ENCODE data around the gene SMARCA2. TPM values are rescaled to one million over a fixed set of nuclear protein-coding genes. Genes with fewer than 3 reads are reported as not detected.

Gene SMARCA2
- total and polyA plus RNA-seq, 12 donors: 38.3 to 192 (median 142) TPM

GRCh38 chr9:2024888-2025782 lies 10.0 kb downstream of the SMARCA2 start:
- Histone ChIP-seq H3K36me3 (replicated peaks in 1 of 2) (no peaks in the 10 kb centered on the region), H3K27ac (peak overlapping the region in 3 of 5 donors; percentile 14 to 58 (median 46)), H3K27me3 (no peaks in the 10 kb centered on the region), H3K9me3 (replicated peaks in 1 of 3) (no peaks in the 10 kb centered on the region), H3K4me3 (no peak overlapping the region), H3K4me1 (replicated peaks in 1 of 2) (peaks cover 35 to 87% of the 10 kb centered on the region in 2 donors)
- intact Hi-C loops (cut with DNase I): no loop called here
- 64 to 75% (median 68%) methylated on average over 5 of the region's 5 CpGs for whole genome bisulfite sequencing, 4 donors
- TF ChIP-seq CTCF (IDR thresholded peaks at IDR 0.05): no peak
- no peak for TF ChIP-seq POLR2A (IDR thresholded peaks at IDR 0.05)
- DNase-seq: no peak

- 64 to 70% (median 68%) methylated on average over 9 of the region's 9 CpGs for WGBS, 4 donors
- TF ChIP-seq POLR2A (IDR thresholded peaks at IDR 0.05) (no peak), CTCF (IDR thresholded peaks at IDR 0.05) (no peak)
- peaks cover 35 to 88% of the 10 kb centered on the region in 2 donors for H3K4me1 ChIP-seq (replicated peaks in 1 of 2)
- DNase-seq: no peak
- H3K36me3 ChIP-seq (replicated peaks in 1 of 2): no peaks in the 10 kb centered on the region
- H3K27ac ChIP-seq: peak overlapping the region in 2 of 5 donors; percentile 4 to 58
- intact Hi-C loops (cut with DNase I): no loop called here
- no peaks in the 10 kb centered on the region for H3K27me3 ChIP-seq
- H3K4me3 ChIP-seq: no peak overlapping the region
- H3K9me3 ChIP-seq (replicated peaks in 1 of 3): no peaks in the 10 kb centered on the region
These were observed 11.3 kb downstream of the SMARCA2 start for GRCh38 chr9:2026220-2026997.

- no peak overlapping the region for H3K27ac ChIP-seq
- intact Hi-C loops (cut with DNase I): no loop called here
- 91 to 97% (median 95%) methylated on average over 5 of the region's 5 CpGs for WGBS, 4 donors
- H3K27me3 ChIP-seq: no peaks in the 10 kb centered on the region
- peaks cover 30 to 81% of the 10 kb centered on the region in 2 donors for H3K4me1 ChIP-seq (replicated peaks in 1 of 2)
- H3K36me3 ChIP-seq (replicated peaks in 1 of 2): peaks cover 0 to 2% of the 10 kb centered on the region in 2 donors
- DNase-seq: no peak
- H3K4me3 ChIP-seq: no peak overlapping the region
- TF ChIP-seq POLR2A (IDR thresholded peaks at IDR 0.05) (no peak), CTCF (IDR thresholded peaks at IDR 0.05) (no peak)
- H3K9me3 ChIP-seq (replicated peaks in 1 of 3): no peaks in the 10 kb centered on the region
These were observed 12.5 kb downstream of the SMARCA2 start for GRCh38 chr9:2027543-2028160.

- 88 to 99% (median 93%) methylated on average over 7 of the region's 7 CpGs for WGBS, 4 donors
- peaks cover 18 to 69% of the 10 kb centered on the region in 2 donors for H3K4me1 ChIP-seq (replicated peaks in 1 of 2)
- H3K27me3 ChIP-seq: no peaks in the 10 kb centered on the region
- H3K27ac ChIP-seq: no peak overlapping the region
- no peak for DNase-seq
- H3K4me3 ChIP-seq: no peak overlapping the region
- intact Hi-C loops (cut with DNase I): no loop called here
- H3K9me3 ChIP-seq (replicated peaks in 1 of 3): no peaks in the 10 kb centered on the region
- no peak for TF ChIP-seq POLR2A (IDR thresholded peaks at IDR 0.05)
- TF ChIP-seq CTCF (IDR thresholded peaks at IDR 0.05): no peak
- H3K36me3 ChIP-seq (replicated peaks in 1 of 2): peaks cover 0 to 14% of the 10 kb centered on the region in 2 donors
These were observed 13.7 kb downstream of the SMARCA2 start for GRCh38 chr9:2028888-2029287.

Measured in adrenal gland (tissue), 12 donors.